ENCODE data around the gene CAPRIN1. TPM values are rescaled to one million over a fixed set of nuclear protein-coding genes. Genes with fewer than 3 reads are reported as not detected.

Gene CAPRIN1
- total and polyA plus RNA-seq, 2 of the 8 experiments (the other 6 are each of a cell fraction or from before 2014, with no cell fraction given) = 221 to 317 TPM

GRCh38 chr11:34030382-34030781 lies 21.1 kb upstream of the CAPRIN1 start (continued):
- TF ChIP-seq NRF1 (IDR thresholded peaks at IDR 0.05; ENCODE audit: low read depth, low read length) = no peak
- TF ChIP-seq CHD7 (IDR thresholded peaks at IDR 0.05; ENCODE audit: insufficient replicate concordance, low read length) = no peak
- no peak for TF ChIP-seq KDM1A (IDR thresholded peaks at IDR 0.05; ENCODE audit: borderline replicate concordance, low read length)
- no peak for TF ChIP-seq CREB1 (IDR thresholded peaks at IDR 0.05)
